ENCODE results near the gene NXPH3. TPM values are rescaled to one million over a fixed set of nuclear protein-coding genes. Genes with fewer than 3 reads are reported as not detected.

The NXPH3 gene
- total RNA-seq, 2 experiments from 2014 or later: 0.20 to 0.29 TPM

- DNase-seq: no peak
- no peaks in the 10 kb centered on the region for H3K36me3 Mint-ChIP-seq (ENCODE audit: low read depth)
- no peaks in the 10 kb centered on the region for H3K9me3 Mint-ChIP-seq
- ChIA-PET CTCF (interaction anchor here (0.6 to 22.8 kb wide), 10 partner anchors 9 to 207 kb away, joined by 3 to 780 read pairs (median 4); partner anchors contain the start of gene SLC35B1), POLR2A (interaction anchor here (1.0 to 1.1 kb wide), 2 partner anchors 120 to 322 kb away, joined by 3 read pairs; no protein-coding TSS in a partner anchor)
- intact Hi-C loops (cut with micrococcal nuclease): loop anchor here (10.0 kb wide), 3 partner anchors 208 to 418 kb away; partner anchors contain the start of genes DLX3 and KAT7
- ATAC-seq: peak; percentile 14
- TF ChIP-seq, protein P1, sequence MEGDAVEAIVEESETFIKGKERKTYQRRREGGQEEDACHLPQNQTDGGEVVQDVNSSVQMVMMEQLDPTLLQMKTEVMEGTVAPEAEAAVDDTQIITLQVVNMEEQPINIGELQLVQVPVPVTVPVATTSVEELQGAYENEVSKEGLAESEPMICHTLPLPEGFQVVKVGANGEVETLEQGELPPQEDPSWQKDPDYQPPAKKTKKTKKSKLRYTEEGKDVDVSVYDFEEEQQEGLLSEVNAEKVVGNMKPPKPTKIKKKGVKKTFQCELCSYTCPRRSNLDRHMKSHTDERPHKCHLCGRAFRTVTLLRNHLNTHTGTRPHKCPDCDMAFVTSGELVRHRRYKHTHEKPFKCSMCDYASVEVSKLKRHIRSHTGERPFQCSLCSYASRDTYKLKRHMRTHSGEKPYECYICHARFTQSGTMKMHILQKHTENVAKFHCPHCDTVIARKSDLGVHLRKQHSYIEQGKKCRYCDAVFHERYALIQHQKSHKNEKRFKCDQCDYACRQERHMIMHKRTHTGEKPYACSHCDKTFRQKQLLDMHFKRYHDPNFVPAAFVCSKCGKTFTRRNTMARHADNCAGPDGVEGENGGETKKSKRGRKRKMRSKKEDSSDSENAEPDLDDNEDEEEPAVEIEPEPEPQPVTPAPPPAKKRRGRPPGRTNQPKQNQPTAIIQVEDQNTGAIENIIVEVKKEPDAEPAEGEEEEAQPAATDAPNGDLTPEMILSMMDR (IDR thresholded peaks at IDR 0.05): no peak
- peaks cover 15% of the 10 kb centered on the region for H3K4me1 Mint-ChIP-seq (ENCODE audit: low read depth)
- H3K27me3 Mint-ChIP-seq: peaks cover 45% of the 10 kb centered on the region
- H3K27ac Mint-ChIP-seq: no peak overlapping the region
- H3K4me3 Mint-ChIP-seq: peak overlapping the region; percentile 68
Observed at GRCh38 chr17:49576088-49576916, 631 bp downstream of the NXPH3 start.

DNA sequence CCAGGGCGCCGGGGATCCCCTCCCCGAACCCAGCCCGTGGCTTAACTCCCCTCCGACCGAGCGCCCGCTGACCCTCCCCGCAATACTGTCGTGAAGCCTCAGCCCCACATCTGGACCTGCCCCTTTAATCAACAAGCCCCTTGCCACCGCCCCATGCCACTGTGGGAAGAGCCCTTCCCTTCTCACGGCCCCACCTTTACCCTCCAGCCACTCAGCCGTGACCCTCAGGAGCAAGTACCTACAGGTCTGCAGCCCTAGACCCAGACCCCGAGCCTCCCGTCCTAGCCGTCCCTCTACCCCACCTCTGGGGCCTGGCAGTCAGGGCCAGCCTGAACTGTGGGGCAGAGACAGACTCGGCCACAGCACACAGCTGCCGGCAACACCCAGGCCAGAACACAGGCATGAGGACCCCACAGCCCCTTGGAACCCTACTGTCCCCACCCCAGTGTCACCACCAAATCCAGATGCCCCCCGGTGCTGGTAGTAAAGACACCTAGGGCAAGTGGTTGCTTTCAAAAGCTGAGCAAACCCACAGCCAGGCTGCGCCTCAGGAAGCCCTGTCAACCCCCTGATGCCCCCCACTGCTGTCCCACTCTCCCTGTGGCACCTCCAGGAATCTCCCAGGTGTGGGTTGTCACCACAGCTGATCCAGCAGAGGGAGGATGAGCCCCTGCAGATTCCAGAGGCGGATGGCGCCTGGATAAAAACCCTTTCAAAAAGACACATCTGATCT, 1.4 kb downstream of the NXPH3 start:
- no peak for ATAC-seq

DNA sequence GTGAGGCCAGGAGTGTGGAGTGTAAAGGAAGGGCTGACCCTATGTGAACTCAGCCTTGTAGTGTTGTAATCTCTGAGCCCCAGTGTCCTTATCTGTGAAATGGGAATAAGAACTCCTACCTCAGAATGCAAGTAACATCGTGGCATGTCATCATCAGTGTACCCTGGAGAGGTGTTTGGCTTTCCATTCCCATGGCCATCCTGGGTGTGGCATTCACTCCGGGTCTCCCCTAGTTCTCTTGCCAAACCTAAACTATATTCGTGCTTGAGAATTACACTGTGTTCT, 1.9 kb downstream of the NXPH3 start:
- POLR2A ChIA-PET: interaction anchor here (1.1 kb wide), 1 partner anchor 17 kb away, joined by 3 read pairs; no protein-coding TSS in a partner anchor
- no peak overlapping the region for H3K27ac Mint-ChIP-seq
- H3K27me3 Mint-ChIP-seq: peaks cover 37% of the 10 kb centered on the region
- ATAC-seq (no peak), DNase-seq (no peak)
- no peaks in the 10 kb centered on the region for H3K36me3 Mint-ChIP-seq (ENCODE audit: low read depth)
- TF ChIP-seq, protein P1 (IDR thresholded peaks at IDR 0.05): no peak
- H3K4me3 Mint-ChIP-seq: no peak overlapping the region
- H3K9me3 Mint-ChIP-seq: no peaks in the 10 kb centered on the region
- intact Hi-C loops (cut with micrococcal nuclease): loop anchor here (10.0 kb wide), 3 partner anchors 207 to 417 kb away; partner anchors contain the start of genes DLX3 and KAT7
- CTCF ChIA-PET: interaction anchor here (0.9 to 22.8 kb wide), 3 partner anchors 18 to 125 kb away, joined by 3 to 780 read pairs (median 8); partner anchors contain the start of gene SLC35B1
- H3K4me1 Mint-ChIP-seq (ENCODE audit: low read depth): peaks cover 8% of the 10 kb centered on the region

More for the DNA sequence above, 1.4 kb downstream of the NXPH3 start:
- ChIA-PET CTCF (interaction anchor here (0.9 to 22.8 kb wide), 6 partner anchors 8 to 125 kb away, joined by 3 to 780 read pairs (median 4); partner anchors contain the start of gene SLC35B1), POLR2A (interaction anchor here (1.1 kb wide), 1 partner anchor 17 kb away, joined by 3 read pairs; no protein-coding TSS in a partner anchor)
- intact Hi-C loops (cut with micrococcal nuclease): loop anchor here (10.0 kb wide), 3 partner anchors 208 to 418 kb away; partner anchors contain the start of genes DLX3 and KAT7
- TF ChIP-seq, protein P1 (IDR thresholded peaks at IDR 0.05): no peak
- Mint-ChIP-seq H3K27ac (no peak overlapping the region), H3K4me1 (ENCODE audit: low read depth) (peaks cover 8% of the 10 kb centered on the region), H3K36me3 (ENCODE audit: low read depth) (no peaks in the 10 kb centered on the region), H3K4me3 (peak overlapping the region; percentile 56), H3K27me3 (peaks cover 38% of the 10 kb centered on the region), H3K9me3 (no peaks in the 10 kb centered on the region)
- no peak for DNase-seq

GRCh38 chr17:49577963-49578362, 2.3 kb downstream of the NXPH3 start:
- Mint-ChIP-seq H3K36me3 (ENCODE audit: low read depth) (no peaks in the 10 kb centered on the region), H3K9me3 (no peaks in the 10 kb centered on the region), H3K27ac (no peak overlapping the region), H3K4me3 (no peak overlapping the region), H3K27me3 (peaks cover 37% of the 10 kb centered on the region), H3K4me1 (ENCODE audit: low read depth) (peaks cover 8% of the 10 kb centered on the region)
- no peak for ATAC-seq
- POLR2A ChIA-PET: interaction anchor here (1.1 kb wide), 1 partner anchor 16 kb away, joined by 3 read pairs; no protein-coding TSS in a partner anchor
- intact Hi-C loops (cut with micrococcal nuclease): loop anchor here (10.0 kb wide), 3 partner anchors 207 to 417 kb away; partner anchors contain the start of genes DLX3 and KAT7
- no peak for DNase-seq
- TF ChIP-seq, protein P1 (IDR thresholded peaks at IDR 0.05): no peak
- CTCF ChIA-PET: interaction anchor here (1.0 to 2.0 kb wide), 3 partner anchors 10 to 118 kb away, joined by 3 to 9 read pairs (median 3); no protein-coding TSS in a partner anchor
